Stimulated activated CD4-positive, alpha-beta T cell treated with anti-CD3 and anti-CD28 coated beads, Interleukin-2, amount 100 ng/mL, for 4 hours (primary cell): Measurements from ENCODE around the gene GRID1.
"Not testable (repeated sequence)": the region's sequence is repeated elsewhere in the genome, so short reads cannot be mapped to it uniquely, and the experiment has no call there.

Experiments used
- DNase-seq: peaks from one replicate; pipeline ENCODE4 v3.0.0-alpha.2; 2020; ENCODE audit warnings: low read depth

Gene GRID1

GRCh38 chr10:86032087-86032486 is 334.5 kb downstream of the GRID1 start:
- not testable (repeated sequence) for DNase-seq

DNA sequence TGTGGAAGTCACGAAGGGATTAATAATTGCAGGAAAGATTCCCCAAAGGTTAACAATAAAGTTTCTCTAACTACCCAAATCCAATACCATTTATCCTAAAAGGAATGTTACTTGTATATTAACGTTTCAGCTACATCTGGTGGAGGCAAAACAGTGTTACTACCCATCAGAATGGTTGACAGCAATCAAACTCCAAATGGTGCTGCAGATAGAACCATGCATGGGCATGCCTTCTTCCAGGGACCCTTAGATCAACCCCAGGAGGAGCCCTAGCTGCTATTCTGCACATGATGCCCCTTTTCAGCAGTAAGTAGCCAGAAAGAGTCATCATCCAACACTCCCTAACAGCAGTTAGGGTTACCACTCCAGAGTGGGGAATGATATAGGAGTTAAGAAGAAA is 336.3 kb downstream of the GRID1 start:
- DNase-seq, result no peak

- no peak for DNase-seq
Measured at GRCh38 chr10:86027346-86027745, 339.2 kb downstream of the GRID1 start.

- no peak for DNase-seq
Measured at GRCh38 chr10:86025509-86025908, 341.1 kb downstream of the GRID1 start.

- DNase-seq, result no peak
Measured at GRCh38 chr10:86024281-86025041, 342.1 kb downstream of the GRID1 start.

DNA sequence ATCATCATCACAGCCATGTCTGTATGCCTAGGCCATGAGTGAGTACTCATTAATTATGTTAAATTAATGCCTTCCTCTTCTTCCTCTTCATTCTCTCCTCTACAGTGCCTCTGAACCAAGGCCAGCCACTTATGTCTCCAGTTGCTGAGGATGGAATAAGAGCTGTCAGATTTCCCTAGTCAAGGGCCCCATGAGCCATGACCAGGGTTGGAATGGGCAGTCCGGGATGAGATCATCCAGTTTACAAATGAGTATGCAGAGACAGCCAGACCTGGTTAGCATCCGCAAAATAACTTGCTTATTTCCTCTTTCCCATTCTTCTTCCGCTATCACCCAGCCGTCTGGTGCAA is 342.7 kb downstream of the GRID1 start:
- DNase-seq, result no peak

GRCh38 chr10:86023336-86023735 is 343.3 kb downstream of the GRID1 start:
- DNase-seq, result no peak

GRCh38 chr10:86022906-86023305 is 343.7 kb downstream of the GRID1 start:
- no peak for DNase-seq

DNA sequence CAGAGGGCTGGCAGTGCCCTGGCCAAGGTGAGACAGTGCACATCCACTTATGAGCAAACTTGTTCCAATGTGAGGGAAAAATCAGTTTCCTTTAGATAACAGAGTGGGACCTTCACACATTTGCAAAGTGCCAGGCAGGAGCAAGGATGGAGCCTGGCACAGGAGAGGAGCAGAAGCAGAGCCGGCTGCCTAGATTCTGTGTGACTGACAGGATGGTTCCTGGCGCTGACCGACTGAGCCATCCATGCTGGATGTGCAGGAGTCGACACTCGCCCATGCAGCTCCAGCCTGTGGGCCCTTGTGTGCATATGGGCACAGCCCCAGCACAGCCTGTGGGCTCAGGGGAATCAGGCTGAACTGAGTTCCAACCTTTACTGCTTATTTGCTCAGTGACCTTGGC is 346.5 kb downstream of the GRID1 start:
- DNase-seq, result no peak

- no peak for DNase-seq
Measured at GRCh38 chr10:86019141-86019540, 347.5 kb downstream of the GRID1 start.

DNA sequence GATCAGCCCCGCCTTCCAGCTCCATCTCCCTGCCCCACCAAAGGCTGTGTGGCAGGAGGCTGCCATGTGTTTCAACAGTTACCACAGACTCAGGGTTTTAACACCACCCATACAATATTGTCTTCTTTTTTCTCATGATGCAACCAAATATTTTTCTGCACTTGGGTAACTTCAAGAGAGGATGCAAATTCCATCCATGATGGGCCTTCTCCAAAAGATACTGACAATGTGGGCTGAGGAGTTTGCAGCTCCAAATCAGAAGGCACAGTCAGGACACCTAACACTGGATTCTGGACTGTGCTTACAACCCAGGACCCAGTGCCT is 347.9 kb downstream of the GRID1 start:
- no peak for DNase-seq

DNA sequence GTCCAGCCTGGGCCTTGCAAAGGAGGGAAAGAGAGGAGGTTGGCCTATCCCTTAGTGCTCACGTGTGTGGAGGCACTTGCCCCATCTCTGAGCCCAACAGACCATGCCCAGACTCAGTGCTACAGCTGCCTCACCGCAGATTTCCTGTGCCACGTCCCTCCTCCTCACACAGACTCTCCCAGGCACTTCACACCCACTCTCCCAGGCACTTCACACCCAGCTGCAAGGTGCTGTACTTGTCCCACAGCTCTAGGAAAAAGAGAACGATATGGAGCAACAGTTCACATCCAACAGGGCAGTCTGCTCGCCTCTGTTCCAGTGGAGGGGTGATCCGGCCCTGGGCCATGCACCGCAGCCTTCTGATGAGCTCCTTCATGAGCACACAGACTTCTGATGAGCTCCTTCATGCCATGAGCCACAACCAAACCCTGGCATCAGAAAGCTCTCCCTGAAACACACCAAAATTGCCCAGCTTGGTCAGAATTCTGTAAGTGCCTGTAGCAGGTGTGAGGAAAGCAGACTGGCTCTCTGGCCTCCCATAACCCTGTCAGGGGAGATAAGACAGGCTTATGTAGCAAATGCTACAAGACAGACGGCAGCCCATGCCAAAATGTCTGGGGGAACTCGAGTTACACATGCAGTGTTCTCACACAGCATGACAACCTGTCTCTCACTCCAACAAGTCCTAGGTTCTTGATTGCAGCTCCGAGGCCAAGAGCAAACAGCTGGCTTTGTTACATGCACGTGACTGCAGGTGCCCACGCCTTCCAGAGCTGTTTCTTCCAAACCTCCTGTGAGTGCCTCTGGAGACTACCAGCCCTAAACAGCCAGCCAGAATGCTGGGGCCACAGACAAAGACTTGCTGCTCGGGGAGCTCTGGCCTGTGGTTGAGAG is 348.5 kb downstream of the GRID1 start:
- no peak for DNase-seq

- no peak for DNase-seq
Measured at GRCh38 chr10:86013568-86013967, 353.0 kb downstream of the GRID1 start.

GRCh38 chr10:86007171-86007570 is 359.4 kb downstream of the GRID1 start:
- no peak for DNase-seq

DNA sequence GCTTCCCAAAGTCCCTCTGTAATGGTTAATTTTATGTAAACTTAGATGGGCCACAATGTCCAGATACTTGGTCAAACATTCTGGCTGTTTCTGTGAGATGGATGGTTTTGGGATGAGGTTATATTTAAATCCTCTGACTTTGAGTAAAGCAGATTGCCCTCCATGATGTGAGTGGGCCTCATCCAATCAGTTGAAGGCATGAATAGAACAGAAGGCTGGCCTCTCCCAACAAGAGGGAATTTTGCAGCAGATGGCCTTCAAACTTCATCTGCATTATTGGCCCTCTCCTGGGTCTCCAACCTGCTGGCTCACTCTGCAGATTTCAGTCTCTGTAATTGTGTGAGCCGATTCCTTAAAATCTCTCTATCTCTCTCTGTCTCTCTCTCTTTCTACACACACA is 362.3 kb downstream of the GRID1 start:
- no peak for DNase-seq

- no peak for DNase-seq
Measured at GRCh38 chr10:86003201-86003621, 363.4 kb downstream of the GRID1 start.

DNA sequence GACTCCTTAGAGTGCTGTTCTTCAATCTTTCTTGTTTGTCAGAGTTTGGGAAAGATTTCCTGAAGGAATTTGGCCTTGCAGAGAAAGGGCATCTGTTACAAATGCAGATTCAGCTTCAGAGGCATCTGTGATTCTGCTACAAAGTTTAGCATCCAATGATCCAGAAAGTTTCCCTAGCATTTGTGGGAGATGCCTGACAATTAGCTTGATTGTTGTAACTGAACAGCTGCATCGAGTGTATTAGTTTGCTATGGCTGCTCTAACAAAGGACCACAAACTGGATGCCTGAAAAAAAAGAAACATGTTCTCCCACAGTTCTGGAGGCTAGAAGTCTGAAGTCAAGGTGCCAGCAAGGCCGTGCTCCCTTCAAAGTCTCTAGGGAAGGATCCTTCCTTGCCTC is 365.1 kb downstream of the GRID1 start:
- DNase-seq, result no peak

- no peak for DNase-seq
Measured at GRCh38 chr10:85997544-85997943, 369.1 kb downstream of the GRID1 start.

GRCh38 chr10:85995791-85996190 is 370.8 kb downstream of the GRID1 start:
- DNase-seq, result no peak

GRCh38 chr10:85993840-85994507 is 372.6 kb downstream of the GRID1 start:
- no peak for DNase-seq

DNA sequence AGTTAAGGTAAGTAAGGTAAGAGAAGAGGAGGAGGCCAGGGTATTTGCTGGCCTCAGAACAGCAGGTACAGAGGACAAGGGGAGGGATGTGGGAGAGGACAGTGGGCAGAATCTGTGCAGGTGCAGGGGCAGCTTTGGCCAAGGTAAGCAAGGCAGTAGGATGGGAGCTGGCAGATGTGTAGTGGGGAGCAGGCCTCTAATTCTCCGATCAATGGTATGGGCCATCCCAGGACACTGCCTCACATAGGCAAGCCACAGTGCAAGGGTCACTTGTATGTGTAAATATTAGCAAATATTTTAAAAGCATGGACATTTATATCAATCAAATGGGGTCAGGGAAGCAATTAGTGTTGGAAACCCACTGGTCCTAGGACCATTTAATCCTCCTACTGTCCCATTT is 373.5 kb downstream of the GRID1 start:
- DNase-seq, result no peak

- no peak for DNase-seq
Measured at GRCh38 chr10:85992324-85992723, 374.3 kb downstream of the GRID1 start.

DNA sequence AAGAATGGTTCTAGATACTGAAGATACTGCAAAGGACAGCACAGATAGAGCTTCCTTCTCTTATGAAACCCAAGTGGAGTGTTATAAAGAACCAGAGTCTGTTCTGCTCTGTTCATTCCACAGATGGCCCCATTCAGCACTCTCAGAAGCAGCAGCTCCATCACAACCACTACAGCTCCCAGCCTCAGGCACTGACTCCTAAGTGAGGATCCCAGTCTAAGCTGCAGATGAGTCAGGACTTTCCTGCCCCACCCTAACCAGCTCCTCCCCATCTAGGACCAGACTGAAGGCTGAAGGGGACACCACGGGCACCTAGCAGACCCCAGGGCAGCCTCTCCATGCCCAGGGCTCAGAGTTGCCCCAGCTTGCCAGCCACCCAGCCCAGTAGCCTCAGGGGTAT is 379.8 kb downstream of the GRID1 start:
- no peak for DNase-seq
